HCT116 (cell line): ENCODE measurements around the gene AIF1. TPM values are rescaled to one million over a fixed set of nuclear protein-coding genes. Genes with fewer than 3 reads are reported as not detected.
A peak's percentile ranks its signal among the peaks of the same experiment; 100 is the strongest.

Experiments
- ATAC-seq: fragments of 200-7000 bp; cut with Tn5 transposase; 2 replicates; pipeline ENCODE4 v1.9.1; 2020; ENCODE audit warnings: mild to moderate bottlenecking, moderate library complexity
- BruUV-seq: library from RNA; stranded (reverse); fragments of 400-500 nt; replicated peaks from 2 replicates; lab custom pipeline; 2021; lab: Mats Ljungman, UMichigan
- CTCF ChIA-PET: fragments of 300-600 bp; sonication (Branson Sonifier 250); formaldehyde crosslinking; loops from one replicate; lab custom pipeline; 2021; ENCODE audit warnings: antibody characterized with exemption; lab: Charles Lee
- POLR2A ChIA-PET: fragments of 300-600, 350-600 bp; sonication (Branson Sonifier 250); formaldehyde crosslinking; loops from one replicate; lab custom pipeline; 2021; ENCODE audit warnings: antibody characterized with exemption; lab: Charles Lee
- RAD21 ChIA-PET, 2 experiments: fragments of 300-600 bp; sonication (Branson Sonifier 250); formaldehyde crosslinking; loops; one replicate each; lab custom pipeline; 2023; ENCODE audit warnings: low total read pairs in 2 of 2; ENCODE audit not compliant: uncharacterized antibody in 2 of 2, unreplicated experiment in 2 of 2, low non-redundant PET in 1 of 2; lab: Charles Lee
- DNase-seq: peaks from one replicate; pipeline ENCODE4 v3.0.0-alpha.2; 2010; ENCODE audit warnings: low read depth, low spot score
- H2AFZ ChIP-seq: fragments of 200-600 bp; shearing (Covaris generic), sonication (generic); 2 replicates; pipeline ENCODE4 v1.6.1; 2017; ENCODE audit warnings: low read depth, mixed run types, mixed read lengths, antibody characterized with exemption, low read length; ENCODE audit not compliant: poor library complexity, severe bottlenecking
- H3K27ac ChIP-seq: 2 replicates; pipeline ENCODE4 v1.5.1; 2012; ENCODE audit warnings: low read depth, low read length
- H3K27me3 ChIP-seq: fragments of 200-600 bp; sonication (generic); 2 replicates; pipeline ENCODE4 v1.6.1; 2016; ENCODE audit warnings: mixed run types, low read length, mixed read lengths; ENCODE audit not compliant: insufficient read depth
- H3K36me3 ChIP-seq, 2 experiments: fragments of 200-500 bp in 1 of 2; fragments of 200-600 bp in 1 of 2; sonication (Bioruptor generic) in 1 of 2; sonication (generic) in 1 of 2; 2 replicates each; pipeline versions ENCODE4 v1.5.1 to v1.6.1; 2014 to 2016; ENCODE audit warnings: low read length in 2 of 2, inconsistent platforms in 1 of 2, mixed read lengths in 1 of 2, mixed run types in 1 of 2; ENCODE audit not compliant: insufficient read depth in 2 of 2, control insufficient read depth in 1 of 2
- H3K4me1 ChIP-seq, 2 experiments: fragments of 200-600 bp in 1 of 2; sonication (generic) in 1 of 2; 2 replicates each; pipeline versions ENCODE4 v1.5.1 to v1.6.1; 2012 to 2017; ENCODE audit warnings: low read length in 2 of 2, inconsistent platforms in 1 of 2, mild to moderate bottlenecking in 1 of 2, mixed read lengths in 1 of 2, mixed run types in 1 of 2, moderate library complexity in 1 of 2; ENCODE audit not compliant: insufficient read depth in 2 of 2, control insufficient read depth in 1 of 2
- H3K4me2 ChIP-seq: fragments of 200-600 bp; sonication (generic); 2 replicates; pipeline ENCODE4 v1.6.1; 2017; ENCODE audit warnings: mixed run types, low read length, mixed read lengths
- H3K4me3 ChIP-seq, 2 experiments: fragments of 200-600 bp in 1 of 2; sonication (generic) in 1 of 2; replicated peaks in 1 of 2; 2 replicates each; pipeline ENCODE4 v1.5.1; 2011 to 2016; ENCODE audit warnings: low read length in 2 of 2, control low read depth in 1 of 2, low read depth in 1 of 2, mild to moderate bottlenecking in 1 of 2, mixed read lengths in 1 of 2, mixed run types in 1 of 2
- H3K79me2 ChIP-seq: fragments of 200-600 bp; sonication (generic); 2 replicates; pipeline ENCODE4 v1.6.1; 2017; ENCODE audit warnings: mild to moderate bottlenecking, mixed run types, low read length, moderate library complexity, mixed read lengths; ENCODE audit not compliant: insufficient read depth
- H3K9ac ChIP-seq: fragments of 200-600 bp; sonication (generic); 2 replicates; pipeline ENCODE4 v1.6.1; 2016; ENCODE audit warnings: low read length, mixed read lengths
- H3K9me2 ChIP-seq: fragments of 200-600 bp; sonication (generic), shearing (Covaris generic); 2 replicates; pipeline ENCODE4 v1.6.1; 2017; ENCODE audit warnings: mixed run types, mild to moderate bottlenecking, moderate library complexity; ENCODE audit not compliant: insufficient read depth
- H3K9me3 ChIP-seq, 2 experiments: fragments of 200-500 bp in 1 of 2; fragments of 200-600 bp in 1 of 2; sonication (Bioruptor generic) in 1 of 2; sonication (generic) in 1 of 2; 2 replicates each; pipeline ENCODE4 v1.6.1; 2014 to 2017; ENCODE audit warnings: low read length in 2 of 2, mixed read lengths in 2 of 2, inconsistent platforms in 1 of 2, low read depth in 1 of 2, mild to moderate bottlenecking in 1 of 2, mixed run types in 1 of 2, moderate library complexity in 1 of 2; ENCODE audit not compliant: control insufficient read depth in 1 of 2, insufficient read depth in 1 of 2
- H4K20me1 ChIP-seq: fragments of 200-600 bp; sonication (generic), shearing (Covaris generic); 2 replicates; pipeline ENCODE4 v1.6.1; 2017; ENCODE audit warnings: mixed run types, mild to moderate bottlenecking, moderate library complexity; ENCODE audit not compliant: insufficient read depth
- ATF3 ChIP-seq: IDR thresholded peaks from 2 replicates; pipeline ENCODE4 v1.6.1; 2012
- CBX3 ChIP-seq: IDR thresholded peaks from 2 replicates; pipeline ENCODE4 v1.6.1; 2012; ENCODE audit warnings: low read depth
- CEBPB ChIP-seq: IDR thresholded peaks from 2 replicates; pipeline ENCODE4 v1.6.1; 2012; ENCODE audit warnings: low read depth
- EGR1 ChIP-seq: IDR thresholded peaks from 2 replicates; pipeline ENCODE4 v1.6.1; 2012; ENCODE audit warnings: low read depth
- EZH2 ChIP-seq: fragments of 200-600 bp; sonication (generic); IDR thresholded peaks from 2 replicates; pipeline ENCODE4 v1.6.1; 2017; ENCODE audit warnings: antibody characterized with exemption, mixed run types
- EZH2phosphoT487 ChIP-seq: fragments of 200-600 bp; IDR thresholded peaks from 2 replicates; pipeline ENCODE4 v1.6.1; 2018; ENCODE audit warnings: antibody characterized with exemption, borderline replicate concordance
- FOSL1 ChIP-seq: IDR thresholded peaks from 2 replicates; pipeline ENCODE4 v1.6.1; 2012; ENCODE audit warnings: low read depth
- JUND ChIP-seq: IDR thresholded peaks from 2 replicates; pipeline ENCODE4 v1.6.1; 2012
- MAX ChIP-seq: IDR thresholded peaks from 2 replicates; pipeline ENCODE4 v1.6.1; 2012
- POLR2A ChIP-seq: IDR thresholded peaks from 2 replicates; pipeline ENCODE4 v1.7.0; 2011; ENCODE audit warnings: borderline replicate concordance; ENCODE audit not compliant: insufficient read depth, insufficient read length; ENCODE audit errors: extremely low read depth
- POLR2AphosphoS5 ChIP-seq: IDR thresholded peaks from 2 replicates; pipeline ENCODE4 v1.6.1; 2011; ENCODE audit warnings: mild to moderate bottlenecking, low read depth, low read length, moderate library complexity
- RAD21 ChIP-seq: IDR thresholded peaks from 2 replicates; pipeline ENCODE4 v1.6.1; 2012; ENCODE audit warnings: low read depth, mild to moderate bottlenecking
- REST ChIP-seq: IDR thresholded peaks from 2 replicates; pipeline ENCODE4 v1.6.1; 2012; ENCODE audit warnings: low read depth
- SIN3A ChIP-seq: IDR thresholded peaks from 2 replicates; pipeline ENCODE4 v1.6.1; 2012; ENCODE audit warnings: low read depth
- SP1 ChIP-seq: IDR thresholded peaks from 2 replicates; pipeline ENCODE4 v1.6.1; 2012; ENCODE audit warnings: low read depth
- SRF ChIP-seq: IDR thresholded peaks from 2 replicates; pipeline ENCODE4 v1.6.1; 2012; ENCODE audit warnings: low read depth
- TCF7L2 ChIP-seq: IDR thresholded peaks from 2 replicates; pipeline ENCODE4 v1.7.0; 2011; ENCODE audit warnings: borderline replicate concordance, inconsistent platforms; ENCODE audit not compliant: insufficient read depth, insufficient read length; ENCODE audit errors: extremely low read depth
- YY1 ChIP-seq: IDR thresholded peaks from 2 replicates; pipeline ENCODE4 v1.6.1; 2011; ENCODE audit warnings: low read length, low read depth, moderate library complexity, mild to moderate bottlenecking; ENCODE audit not compliant: insufficient replicate concordance; ENCODE audit errors: extremely low read depth
- ZFX ChIP-seq: fragments of 450-650 bp; IDR thresholded peaks from 2 replicates; pipeline ENCODE4 v1.6.1; 2017
- ZNF274 ChIP-seq: fragments of 200-500 bp; sonication (Bioruptor generic); IDR thresholded peaks from 2 replicates; pipeline ENCODE4 v1.6.1; 2014; ENCODE audit warnings: mild to moderate bottlenecking, low read depth, low read length, inconsistent platforms
- intact Hi-C: fragments of 100-400 bp; cut with micrococcal nuclease; formaldehyde crosslinking; loops from 2 replicates; pipeline ENCODE4 v1.10.0; 2022
- total RNA-seq: library from RNA; stranded (reverse); gene quantifications from one replicate; pipeline ENCODE4 v1.2.1, GENCODE V29; 2021; ENCODE audit not compliant: unreplicated experiment
- TF ChIP-seq, protein P1 (sequence below), 3 experiments: fragments of 200-600 bp in 1 of 3; sonication (generic) in 1 of 3; IDR thresholded peaks in 2 of 3; conservative IDR thresholded peaks in 1 of 3; 2 replicates each; pipeline ENCODE4 v1.5.1; 2012 to 2017; ENCODE audit warnings: low read depth in 2 of 3, low read length in 2 of 3, antibody characterized with exemption in 1 of 3, borderline replicate concordance in 1 of 3, control low read depth in 1 of 3, mild to moderate bottlenecking in 1 of 3, mixed read lengths in 1 of 3, mixed run types in 1 of 3, moderate library complexity in 1 of 3; ENCODE audit not compliant: insufficient read depth in 1 of 3

AIF1 gene
- total RNA-seq, 1 experiment from 2014 or later, result not detected

DNA sequence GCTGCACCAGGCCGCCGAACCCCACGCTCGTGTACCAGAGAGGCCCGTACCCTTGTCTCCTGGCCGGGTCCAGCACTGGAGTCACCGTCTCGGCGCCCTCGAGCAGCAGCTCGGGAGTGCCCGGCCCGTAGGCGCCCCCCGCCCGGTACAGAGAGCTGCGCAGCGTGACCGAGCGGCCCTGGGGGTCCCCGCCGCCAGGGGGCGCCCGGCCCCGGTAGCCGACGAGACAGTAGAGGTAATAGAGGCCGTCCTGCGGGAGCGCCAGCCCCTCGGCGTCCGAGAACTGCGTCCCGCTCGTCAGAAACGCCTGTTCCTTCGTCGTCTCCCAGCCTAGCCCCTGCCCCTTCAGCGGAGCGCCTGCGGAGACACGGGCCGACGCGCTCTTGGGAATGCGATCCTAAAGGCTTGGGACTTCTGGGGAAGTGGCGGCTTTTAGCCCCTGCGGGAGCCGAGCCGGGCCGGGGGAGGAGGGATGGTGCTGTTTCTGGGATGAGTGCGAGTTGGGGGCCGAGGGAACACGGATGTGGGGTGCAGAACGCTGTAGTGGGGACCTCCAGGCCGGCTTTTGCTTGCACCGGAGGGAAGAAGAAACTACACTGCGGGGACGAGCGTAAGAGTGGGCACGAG, 34.1 kb upstream of the AIF1 start:
- POLR2A ChIA-PET, result interaction anchor here (1.0 to 1.9 kb wide), 3 partner anchors 12 to 34 kb away, joined by 3 to 6 read pairs (median 3); partner anchors contain the start of genes ATP6V1G2 and NFKBIL1
- intact Hi-C loops, result no loop called here
- no peaks in the 10 kb centered on the region for H3K27me3 ChIP-seq
- H4K20me1 ChIP-seq, result no peaks in the 10 kb centered on the region
- no TSS peak for BruUV-seq
- H2AFZ ChIP-seq, result peak overlapping the region; percentile 79
- no peaks in the 10 kb centered on the region for H3K36me3 ChIP-seq
- DNase-seq, result peak; percentile 33
- H3K27ac ChIP-seq, result peak overlapping the region; percentile 8; the same call in 1 of the 2 replicates
- H3K79me2 ChIP-seq, result no peaks in the 10 kb centered on the region
- CTCF ChIA-PET, result interaction anchor here (0.6 to 7.8 kb wide), 10 partner anchors 10 to 1086 kb away, joined by 3 to 70 read pairs (median 4); partner anchors contain the start of genes NCR3 and PRRC2A
- no peaks in the 10 kb centered on the region for H3K9me2 ChIP-seq
- peaks cover 4 to 15% of the 10 kb centered on the region in 2 experiments; a peak in 2 of 4 replicates for H3K4me1 ChIP-seq
- RAD21 ChIA-PET, result interaction anchor here in 1 of 2 experiments (0.9 kb wide), 1 partner anchor 18 kb away, joined by 3 read pairs; no protein-coding TSS in a partner anchor
- H3K9me3 ChIP-seq, result no peaks in the 10 kb centered on the region
- ATAC-seq, result peak; percentile 97
- peak overlapping the region; percentile 73 for H3K9ac ChIP-seq
- H3K4me3 ChIP-seq, result peak overlapping the region; percentile 65 to 75
- peak overlapping the region; percentile 97 for H3K4me2 ChIP-seq
- TF ChIP-seq ZFX (peak; percentile 38; the same call in 1 of the 2 replicates), YY1 (peak; percentile 37), FOSL1 (no peak), SIN3A (no peak), CBX3 (no peak), ATF3 (no peak), MAX (no peak), POLR2AphosphoS5 (peak; percentile 80), SP1 (no peak), SRF (no peak), RAD21 (peak; percentile 57), EGR1 (no peak), ZNF274 (no peak), CEBPB (no peak), TCF7L2 (no peak), EZH2 (no peak), EZH2phosphoT487 (no peak), POLR2A (no peak), REST (no peak), JUND (no peak)
- TF ChIP-seq, protein P1, sequence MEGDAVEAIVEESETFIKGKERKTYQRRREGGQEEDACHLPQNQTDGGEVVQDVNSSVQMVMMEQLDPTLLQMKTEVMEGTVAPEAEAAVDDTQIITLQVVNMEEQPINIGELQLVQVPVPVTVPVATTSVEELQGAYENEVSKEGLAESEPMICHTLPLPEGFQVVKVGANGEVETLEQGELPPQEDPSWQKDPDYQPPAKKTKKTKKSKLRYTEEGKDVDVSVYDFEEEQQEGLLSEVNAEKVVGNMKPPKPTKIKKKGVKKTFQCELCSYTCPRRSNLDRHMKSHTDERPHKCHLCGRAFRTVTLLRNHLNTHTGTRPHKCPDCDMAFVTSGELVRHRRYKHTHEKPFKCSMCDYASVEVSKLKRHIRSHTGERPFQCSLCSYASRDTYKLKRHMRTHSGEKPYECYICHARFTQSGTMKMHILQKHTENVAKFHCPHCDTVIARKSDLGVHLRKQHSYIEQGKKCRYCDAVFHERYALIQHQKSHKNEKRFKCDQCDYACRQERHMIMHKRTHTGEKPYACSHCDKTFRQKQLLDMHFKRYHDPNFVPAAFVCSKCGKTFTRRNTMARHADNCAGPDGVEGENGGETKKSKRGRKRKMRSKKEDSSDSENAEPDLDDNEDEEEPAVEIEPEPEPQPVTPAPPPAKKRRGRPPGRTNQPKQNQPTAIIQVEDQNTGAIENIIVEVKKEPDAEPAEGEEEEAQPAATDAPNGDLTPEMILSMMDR (IDR thresholded peaks at IDR 0.05 in 2 of 3, conservative IDR thresholded peaks at IDR 0.05 in 1 of 3; ENCODE audit: borderline replicate concordance in 1 of 3, insufficient read depth in 1 of 3, low read depth in 2 of 3, low read length in 2 of 3), result peak; percentile 87 to 96 (median 88)
